Gastrocnemius medialis (tissue), 4 donors: ENCODE measurements around the gene NXN. TPM values are rescaled to one million over a fixed set of nuclear protein-coding genes. Genes with fewer than 3 reads are reported as not detected.

Source experiments
- ATAC-seq, 2 donors: fragments of 150-250 bp; one replicate each; pipeline ENCODE4 v1.9.1; 2016
- DNase-seq, 2 donors: peaks; one replicate each; pipeline ENCODE4 v3.0.0-alpha.2; 2019
- H3K27ac ChIP-seq, 4 donors: fragments of 200-600 bp; sonication (generic); 1 replicate in 1 of 4; 2 replicates in 3 of 4; pipeline ENCODE4 v1.5.1; 2016 to 2018; ENCODE audit warnings: mild to moderate bottlenecking in 2 of 4, moderate library complexity in 1 of 4
- H3K27me3 ChIP-seq, 3 donors: fragments of 200-600 bp; sonication (generic) in 2 of 3; 1 replicate in 1 of 3; 2 replicates in 2 of 3; pipeline versions ENCODE4 v1.5.1 to v1.6.0; 2016 to 2019; ENCODE audit warnings: mild to moderate bottlenecking in 1 of 3, moderate library complexity in 1 of 3
- H3K36me3 ChIP-seq, 2 donors: fragments of 200-600 bp; sonication (generic) in 1 of 2; one replicate each; pipeline ENCODE4 v1.5.1; 2017 to 2018
- H3K4me1 ChIP-seq, 2 donors: fragments of 200-600 bp; sonication (generic) in 1 of 2; one replicate each; pipeline ENCODE4 v1.5.1; 2016 to 2017; ENCODE audit warnings: mild to moderate bottlenecking in 2 of 2
- H3K4me3 ChIP-seq, 4 donors: fragments of 200-600 bp; sonication (generic) in 3 of 4; 1 replicate in 1 of 4; 2 replicates in 3 of 4; pipeline ENCODE4 v1.5.1; 2016 to 2019; ENCODE audit warnings: mild to moderate bottlenecking in 2 of 4
- H3K9me3 ChIP-seq, 3 donors: fragments of 200-600 bp; sonication (generic) in 2 of 3; 1 replicate in 1 of 3; 2 replicates in 2 of 3; pipeline ENCODE4 v1.5.1; 2016 to 2019
- POLR2A ChIP-seq, 2 donors: fragments of 450-650 bp; IDR thresholded peaks; one replicate each; pipeline ENCODE4 v1.6.1; 2017; ENCODE audit warnings: antibody characterized with exemption in 2 of 2, mild to moderate bottlenecking in 2 of 2, moderate library complexity in 2 of 2
- in situ Hi-C, 4 donors: fragments of 200-750 bp; cut with MboI; loops; one replicate each; pipeline versions ENCODE4 v1.15.0 to v1.8.0; 2017; ENCODE audit warnings: low sequenced_read_pairs in 4 of 4
- intact Hi-C: fragments of 100-400 bp; cut with DNase I; formaldehyde crosslinking; loops from one replicate; pipeline ENCODE4 v1.15.1; 2023; ENCODE audit warnings: low total_unique reads
- total RNA-seq, 4 donors: library from RNA; depleted of rRNA; stranded (reverse); fragments of >200 nt; gene quantifications; one replicate each; pipeline versions ENCODE4 v1.1.0 to v1.2.3, GENCODE V29; 2016
- TF ChIP-seq, protein P1 (sequence below), 5 experiments: fragments of 450-650 bp in 3 of 5; fragments of 200-600 bp in 2 of 5; sonication (generic) in 2 of 5; IDR thresholded peaks in 4 of 5; conservative IDR thresholded peaks in 1 of 5; 1 replicate in 4 of 5; 2 replicates in 1 of 5; pipeline ENCODE4 v1.5.1; 2016 to 2019; ENCODE audit warnings: antibody characterized with exemption in 5 of 5, mild to moderate bottlenecking in 3 of 5, moderate library complexity in 3 of 5

Gene NXN
- total RNA-seq, 4 donors from 2014 or later: 55.6 to 86.4 (median 62.7) TPM

DNA sequence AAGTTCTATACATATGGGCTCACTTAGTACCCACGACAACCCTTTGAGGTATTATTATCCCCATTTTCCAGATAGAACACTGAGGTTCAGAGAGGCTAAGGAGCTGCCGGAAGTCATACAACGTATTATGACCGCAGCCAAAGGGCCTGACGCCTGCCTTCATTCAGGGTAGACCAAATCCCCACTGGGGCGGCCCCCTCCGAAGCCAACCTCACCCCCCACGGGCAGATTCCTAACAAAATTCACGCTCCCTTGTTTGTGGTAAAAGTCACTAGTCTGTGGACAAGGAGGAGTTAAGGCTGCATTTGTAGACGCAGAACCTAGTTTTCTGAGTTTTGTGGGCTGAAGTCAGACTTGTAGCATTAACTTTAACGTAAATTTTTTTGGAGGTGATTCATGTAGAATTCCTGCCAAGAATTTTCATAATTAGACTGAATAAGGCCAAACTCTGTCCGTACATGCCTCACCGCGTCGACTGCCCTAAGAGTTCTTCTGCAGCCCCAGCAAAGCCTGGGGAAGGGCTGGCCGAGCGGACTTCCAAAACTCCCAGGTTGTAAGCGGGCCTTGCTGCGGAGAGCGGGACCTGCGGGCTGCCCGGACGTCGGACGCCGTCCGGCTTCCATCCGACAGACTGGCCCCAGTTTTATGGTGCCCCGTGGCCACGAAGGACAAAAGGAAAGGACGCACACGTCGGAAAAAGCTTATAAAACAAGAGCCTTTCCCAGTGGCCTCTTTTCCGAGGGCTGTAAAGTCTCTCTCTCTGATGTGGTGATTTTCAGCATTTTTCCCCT is 75.7 kb downstream of the NXN start:
- Histone ChIP-seq H3K27ac (peak overlapping the region; percentile 94 to 100 (median 99)), H3K4me1 (peaks cover 24 to 25% of the 10 kb centered on the region in 2 donors), H3K36me3 (no peaks in the 10 kb centered on the region), H3K27me3 (no peaks in the 10 kb centered on the region), H3K4me3 (no peak overlapping the region), H3K9me3 (no peaks in the 10 kb centered on the region)
- TF ChIP-seq, protein P1, sequence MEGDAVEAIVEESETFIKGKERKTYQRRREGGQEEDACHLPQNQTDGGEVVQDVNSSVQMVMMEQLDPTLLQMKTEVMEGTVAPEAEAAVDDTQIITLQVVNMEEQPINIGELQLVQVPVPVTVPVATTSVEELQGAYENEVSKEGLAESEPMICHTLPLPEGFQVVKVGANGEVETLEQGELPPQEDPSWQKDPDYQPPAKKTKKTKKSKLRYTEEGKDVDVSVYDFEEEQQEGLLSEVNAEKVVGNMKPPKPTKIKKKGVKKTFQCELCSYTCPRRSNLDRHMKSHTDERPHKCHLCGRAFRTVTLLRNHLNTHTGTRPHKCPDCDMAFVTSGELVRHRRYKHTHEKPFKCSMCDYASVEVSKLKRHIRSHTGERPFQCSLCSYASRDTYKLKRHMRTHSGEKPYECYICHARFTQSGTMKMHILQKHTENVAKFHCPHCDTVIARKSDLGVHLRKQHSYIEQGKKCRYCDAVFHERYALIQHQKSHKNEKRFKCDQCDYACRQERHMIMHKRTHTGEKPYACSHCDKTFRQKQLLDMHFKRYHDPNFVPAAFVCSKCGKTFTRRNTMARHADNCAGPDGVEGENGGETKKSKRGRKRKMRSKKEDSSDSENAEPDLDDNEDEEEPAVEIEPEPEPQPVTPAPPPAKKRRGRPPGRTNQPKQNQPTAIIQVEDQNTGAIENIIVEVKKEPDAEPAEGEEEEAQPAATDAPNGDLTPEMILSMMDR (IDR thresholded peaks at IDR 0.05 in 4 of 5, conservative IDR thresholded peaks at IDR 0.05 in 1 of 5): no peak
- TF ChIP-seq POLR2A (IDR thresholded peaks at IDR 0.05): no peak
- DNase-seq: no peak
- no peak for ATAC-seq
- intact Hi-C loops (loop anchor here (2.0 to 5.0 kb wide), 2 partner anchors 92 to 105 kb away; no protein-coding TSS in a partner anchor), in situ Hi-C loops (no loop called here)

DNA sequence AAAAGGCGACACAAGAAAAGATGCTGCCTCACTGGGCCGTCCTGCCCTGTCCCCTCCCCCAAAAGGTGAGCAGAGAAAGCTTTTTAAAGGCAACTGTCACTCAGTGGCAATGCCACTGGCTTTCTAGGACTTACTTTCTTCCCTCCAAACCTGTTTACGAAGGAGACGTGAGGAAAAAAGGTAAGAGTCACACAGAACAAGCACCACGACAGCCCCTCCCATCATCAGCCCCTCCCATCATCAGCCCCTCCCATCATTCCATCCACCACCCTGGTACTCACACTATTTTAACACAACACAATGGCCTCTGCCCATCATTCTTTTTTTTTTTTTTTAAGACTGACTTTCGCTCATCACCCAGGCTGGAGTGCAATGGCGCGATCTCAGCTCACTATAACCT is 77.1 kb downstream of the NXN start:
- TF ChIP-seq, protein P1 (IDR thresholded peaks at IDR 0.05 in 4 of 5, conservative IDR thresholded peaks at IDR 0.05 in 1 of 5): no peak
- no peak for TF ChIP-seq POLR2A (IDR thresholded peaks at IDR 0.05)
- H3K27me3 ChIP-seq: no peaks in the 10 kb centered on the region
- peaks cover 30 to 31% of the 10 kb centered on the region in 2 donors for H3K4me1 ChIP-seq
- peak in 1 of 2 donors; percentile 46 for DNase-seq
- intact Hi-C loops (loop anchor here (1.0 to 5.0 kb wide), 4 partner anchors 33 to 104 kb away; no protein-coding TSS in a partner anchor), in situ Hi-C loops (no loop called here)
- H3K9me3 ChIP-seq: no peaks in the 10 kb centered on the region
- peak overlapping the region; percentile 94 to 100 (median 99) for H3K27ac ChIP-seq
- ATAC-seq: peak; percentile 18 to 27
- no peaks in the 10 kb centered on the region for H3K36me3 ChIP-seq
- peak overlapping the region; percentile 53 to 63 (median 58) for H3K4me3 ChIP-seq

DNA sequence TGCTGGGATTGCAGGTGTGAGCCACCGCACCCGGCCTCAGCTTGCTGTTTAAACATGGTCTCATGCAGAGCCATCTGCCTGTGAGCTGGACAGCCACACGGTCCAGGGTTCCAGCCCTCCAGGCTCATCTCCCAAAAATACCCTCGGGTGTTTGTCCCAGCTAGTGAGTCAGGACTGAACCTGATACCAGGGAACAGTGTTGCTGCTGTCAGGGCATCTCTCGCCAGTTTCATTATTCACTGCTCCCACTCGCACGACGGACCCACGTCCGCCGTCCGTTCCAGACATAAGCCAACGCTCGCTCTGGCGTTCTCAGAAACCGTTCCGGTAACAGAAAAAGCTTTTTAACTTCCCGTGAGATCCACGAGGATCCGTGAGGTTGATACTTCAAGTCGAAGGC is 77.6 kb downstream of the NXN start:
- in situ Hi-C loops (no loop called here), intact Hi-C loops (loop anchor here (1.0 to 5.0 kb wide), 6 partner anchors 15 to 103 kb away; partner anchors contain the start of gene NXN)
- ATAC-seq (peak; percentile 86 to 87), DNase-seq (peak; percentile 89 to 95)
- H3K9me3 ChIP-seq: no peaks in the 10 kb centered on the region
- TF ChIP-seq, protein P1 (IDR thresholded peaks at IDR 0.05 in 4 of 5, conservative IDR thresholded peaks at IDR 0.05 in 1 of 5): no peak
- peak; percentile 95 to 97 for TF ChIP-seq POLR2A (IDR thresholded peaks at IDR 0.05)
- no peaks in the 10 kb centered on the region for H3K27me3 ChIP-seq
- no peaks in the 10 kb centered on the region for H3K36me3 ChIP-seq
- H3K4me3 ChIP-seq: peak overlapping the region; percentile 53 to 63 (median 58)
- H3K27ac ChIP-seq: peak overlapping the region; percentile 94 to 100 (median 99)
- H3K4me1 ChIP-seq: peaks cover 35 to 36% of the 10 kb centered on the region in 2 donors

DNA sequence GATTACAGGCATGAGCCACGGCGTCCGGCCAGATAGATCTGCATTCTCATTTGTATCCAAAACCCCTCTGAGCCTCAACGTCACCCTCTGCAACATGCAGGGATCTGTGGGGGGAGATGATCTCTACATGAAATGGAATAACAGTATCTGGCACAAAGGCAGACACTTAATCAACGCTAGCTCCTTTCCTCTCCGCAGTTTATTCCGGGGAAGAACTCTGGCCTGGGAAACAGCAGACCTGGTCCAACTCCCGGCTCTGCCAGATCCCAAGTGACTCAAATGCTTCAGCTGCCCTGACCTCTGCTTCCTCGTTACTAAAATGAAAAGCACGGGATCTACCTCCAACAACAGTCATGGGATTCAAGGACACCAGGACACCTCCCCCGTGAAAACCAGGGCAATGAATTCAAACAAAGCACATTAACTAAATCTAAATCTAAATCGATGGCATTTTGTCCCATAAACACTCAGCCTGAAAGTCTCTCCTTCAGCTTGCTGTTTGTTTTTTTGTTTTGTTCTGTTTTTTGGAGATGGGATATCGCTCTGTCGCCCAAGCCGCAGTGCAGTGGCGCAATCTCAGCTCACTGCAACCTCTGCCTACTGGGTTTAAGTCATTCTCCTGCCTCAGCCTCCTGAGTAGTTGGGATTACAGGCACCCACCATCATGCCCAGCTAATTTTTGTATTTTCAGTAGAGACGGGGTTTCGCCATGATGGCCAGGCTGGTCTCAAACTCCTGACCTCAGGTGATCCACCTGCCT is 78.2 kb downstream of the NXN start:
- H3K4me1 ChIP-seq: peaks cover 39 to 41% of the 10 kb centered on the region in 2 donors
- no peaks in the 10 kb centered on the region for H3K27me3 ChIP-seq
- peak overlapping the region; percentile 94 to 100 (median 99) for H3K27ac ChIP-seq
- H3K9me3 ChIP-seq: no peaks in the 10 kb centered on the region
- H3K4me3 ChIP-seq: peak overlapping the region in 3 of 4 donors; percentile 57 to 63 (median 59)
- TF ChIP-seq POLR2A (IDR thresholded peaks at IDR 0.05): peak; percentile 41 to 53
- TF ChIP-seq, protein P1 (IDR thresholded peaks at IDR 0.05 in 4 of 5, conservative IDR thresholded peaks at IDR 0.05 in 1 of 5): no peak
- ATAC-seq (peak; percentile 84), DNase-seq (peak; percentile 92 to 95)
- in situ Hi-C loops (no loop called here), intact Hi-C loops (loop anchor here (2.0 to 5.0 kb wide), 3 partner anchors 15 to 89 kb away; partner anchors contain the start of gene NXN)
- H3K36me3 ChIP-seq: no peaks in the 10 kb centered on the region
